ENCODE results near the gene LRRC74A.

Gene LRRC74A

DNA sequence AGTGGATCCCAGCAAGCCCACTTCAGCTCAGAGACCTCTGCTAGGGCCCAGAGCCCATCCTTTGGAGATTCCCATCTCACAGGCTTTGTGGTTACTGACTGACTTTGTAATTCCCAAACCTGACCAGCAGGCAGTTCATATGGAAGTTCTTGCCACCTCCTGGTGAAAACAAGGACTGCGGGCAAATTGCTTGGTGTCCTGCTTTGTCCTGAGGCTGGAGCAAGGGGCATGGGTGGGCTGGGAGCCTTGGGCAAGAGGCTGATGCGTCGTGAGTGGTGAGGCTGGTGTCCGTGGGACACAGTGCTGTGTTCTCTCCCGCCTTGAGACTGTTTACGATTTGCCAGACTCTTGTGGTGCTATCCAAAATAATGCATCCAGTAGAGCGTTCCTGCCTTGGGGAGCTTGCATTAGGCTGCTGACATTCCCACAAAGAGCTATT, 91.0 kb downstream of the LRRC74A start:
- H3K36me3 ChIP-seq: no peaks in the 10 kb centered on the region
- no peaks in the 10 kb centered on the region for H3K9me3 ChIP-seq

DNA sequence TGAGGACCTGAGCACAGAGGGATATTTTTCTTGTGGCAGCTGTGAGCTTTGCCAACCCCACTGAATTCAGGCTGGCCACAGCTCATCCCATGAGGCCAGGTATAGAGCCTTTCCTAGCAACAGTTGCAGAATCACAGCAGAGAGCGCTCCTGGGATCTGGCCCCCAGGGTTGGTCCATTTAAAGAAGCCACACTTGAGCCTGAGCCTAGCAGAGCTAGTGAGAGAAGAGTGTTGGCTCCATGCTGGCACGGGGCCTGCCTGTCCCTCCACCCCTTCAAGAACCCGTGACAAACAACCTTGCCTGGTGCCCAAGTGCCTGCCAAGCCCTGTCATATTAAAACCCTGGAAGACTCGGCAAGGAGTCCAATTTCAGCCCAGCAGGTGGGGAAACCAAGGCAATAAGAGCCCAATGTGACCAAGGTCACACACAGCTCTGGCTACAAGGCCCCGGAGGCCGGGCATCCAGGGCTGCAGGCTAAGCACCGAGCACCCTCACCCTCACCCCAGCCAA, 91.6 kb downstream of the LRRC74A start:
- TF ChIP-seq, protein P1, sequence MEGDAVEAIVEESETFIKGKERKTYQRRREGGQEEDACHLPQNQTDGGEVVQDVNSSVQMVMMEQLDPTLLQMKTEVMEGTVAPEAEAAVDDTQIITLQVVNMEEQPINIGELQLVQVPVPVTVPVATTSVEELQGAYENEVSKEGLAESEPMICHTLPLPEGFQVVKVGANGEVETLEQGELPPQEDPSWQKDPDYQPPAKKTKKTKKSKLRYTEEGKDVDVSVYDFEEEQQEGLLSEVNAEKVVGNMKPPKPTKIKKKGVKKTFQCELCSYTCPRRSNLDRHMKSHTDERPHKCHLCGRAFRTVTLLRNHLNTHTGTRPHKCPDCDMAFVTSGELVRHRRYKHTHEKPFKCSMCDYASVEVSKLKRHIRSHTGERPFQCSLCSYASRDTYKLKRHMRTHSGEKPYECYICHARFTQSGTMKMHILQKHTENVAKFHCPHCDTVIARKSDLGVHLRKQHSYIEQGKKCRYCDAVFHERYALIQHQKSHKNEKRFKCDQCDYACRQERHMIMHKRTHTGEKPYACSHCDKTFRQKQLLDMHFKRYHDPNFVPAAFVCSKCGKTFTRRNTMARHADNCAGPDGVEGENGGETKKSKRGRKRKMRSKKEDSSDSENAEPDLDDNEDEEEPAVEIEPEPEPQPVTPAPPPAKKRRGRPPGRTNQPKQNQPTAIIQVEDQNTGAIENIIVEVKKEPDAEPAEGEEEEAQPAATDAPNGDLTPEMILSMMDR (IDR thresholded peaks at IDR 0.05): no peak
- Histone ChIP-seq H3K9me3 (no peaks in the 10 kb centered on the region), H3K4me1 (ENCODE audit: control insufficient read depth in 1 of 2, insufficient read depth in 1 of 2, low read depth in 1 of 2, low read length in 1 of 2) (peaks cover 79 to 85% of the 10 kb centered on the region in 2 experiments), H3K27me3 (no peaks in the 10 kb centered on the region), H3K27ac (peak overlapping the region; percentile 92), H3K4me3 (ENCODE audit: low read depth in 1 of 2, low read length in 1 of 2) (peak overlapping the region in 1 of 2 experiments; percentile 33), H3K36me3 (no peaks in the 10 kb centered on the region)

More for the DNA sequence above, 91.0 kb downstream of the LRRC74A start:
- Histone ChIP-seq H3K4me3 (ENCODE audit: low read depth in 1 of 2, low read length in 1 of 2) (no peak overlapping the region), H3K27me3 (no peaks in the 10 kb centered on the region), H3K27ac (peak overlapping the region; percentile 92), H3K4me1 (ENCODE audit: control insufficient read depth in 1 of 2, insufficient read depth in 1 of 2, low read depth in 1 of 2, low read length in 1 of 2) (peaks cover 75 to 78% of the 10 kb centered on the region in 2 experiments)
- TF ChIP-seq, protein P1 (IDR thresholded peaks at IDR 0.05): peak; percentile 56

DNA sequence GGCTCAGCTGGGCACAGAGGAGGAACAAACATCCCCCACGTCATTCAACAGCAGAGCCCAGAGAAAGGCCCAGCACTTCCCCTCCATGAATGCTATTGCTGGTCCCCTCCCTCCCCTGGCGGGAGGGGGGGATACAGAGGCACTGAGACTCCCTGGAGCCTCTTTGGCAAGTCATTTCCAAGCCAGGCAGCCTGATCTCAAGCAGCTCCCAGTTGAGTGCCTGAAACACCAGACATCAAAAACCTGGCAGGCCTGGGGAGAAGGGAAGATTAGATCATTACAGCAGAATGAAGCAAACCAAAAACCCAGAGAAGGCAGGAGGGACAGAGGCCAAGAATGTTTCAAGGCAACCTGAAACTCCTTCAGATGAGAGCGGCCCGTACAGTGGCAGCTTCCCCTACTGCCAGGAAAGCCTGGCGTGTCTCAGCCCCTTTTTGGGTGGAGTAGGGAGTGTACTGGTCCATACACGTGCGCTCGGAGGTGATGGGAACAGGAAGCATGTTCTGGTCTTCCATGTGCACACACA, 92.1 kb downstream of the LRRC74A start:
- TF ChIP-seq, protein P1 (IDR thresholded peaks at IDR 0.05): no peak
- H3K4me1 ChIP-seq (ENCODE audit: control insufficient read depth in 1 of 2, insufficient read depth in 1 of 2, low read depth in 1 of 2, low read length in 1 of 2): peaks cover 77 to 84% of the 10 kb centered on the region in 2 experiments
- no peaks in the 10 kb centered on the region for H3K9me3 ChIP-seq
- peak overlapping the region; percentile 92 for H3K27ac ChIP-seq
- no peaks in the 10 kb centered on the region for H3K36me3 ChIP-seq
- H3K27me3 ChIP-seq: no peaks in the 10 kb centered on the region
- peak overlapping the region in 1 of 2 experiments; percentile 33 for H3K4me3 ChIP-seq (ENCODE audit: low read depth in 1 of 2, low read length in 1 of 2)

DNA sequence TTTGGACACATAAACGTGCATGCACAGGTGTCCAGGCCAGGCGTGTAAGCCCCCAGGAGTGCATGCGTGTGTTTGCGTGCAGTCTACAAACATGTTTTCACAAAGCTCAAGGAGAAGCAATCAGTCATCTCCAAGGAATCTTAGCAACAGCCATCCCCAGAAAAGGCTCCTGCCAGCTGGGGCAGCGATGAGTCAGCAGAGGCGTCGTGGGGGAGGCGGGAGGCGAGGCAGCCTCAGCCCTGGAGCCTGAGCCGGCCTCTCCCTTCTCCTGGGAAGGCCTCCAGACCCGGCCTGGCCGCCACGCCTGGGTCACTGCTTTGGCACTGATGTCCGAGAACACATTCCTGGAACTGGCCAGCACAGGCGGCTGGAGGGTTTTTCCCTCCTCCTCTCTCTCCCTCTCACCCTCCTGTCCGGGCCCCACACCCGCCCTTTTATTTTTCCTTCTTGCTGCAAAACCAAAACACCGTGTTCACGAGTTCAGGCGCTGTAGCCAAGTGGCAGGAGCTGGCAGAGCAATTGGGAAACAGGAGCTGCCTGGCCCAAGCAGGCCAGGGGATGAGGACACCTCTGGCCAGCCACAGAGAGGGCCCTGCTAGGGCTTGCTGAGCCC, 92.7 kb downstream of the LRRC74A start:
- peak overlapping the region; percentile 92 for H3K27ac ChIP-seq
- TF ChIP-seq, protein P1 (IDR thresholded peaks at IDR 0.05): no peak
- H3K36me3 ChIP-seq: no peaks in the 10 kb centered on the region
- peaks cover 1% of the 10 kb centered on the region for H3K27me3 ChIP-seq
- peak overlapping the region in 1 of 2 experiments; percentile 33 for H3K4me3 ChIP-seq (ENCODE audit: low read depth in 1 of 2, low read length in 1 of 2)
- H3K4me1 ChIP-seq (ENCODE audit: control insufficient read depth in 1 of 2, insufficient read depth in 1 of 2, low read depth in 1 of 2, low read length in 1 of 2): peaks cover 71 to 78% of the 10 kb centered on the region in 2 experiments
- no peaks in the 10 kb centered on the region for H3K9me3 ChIP-seq

All from neutrophil (primary cell).